KOPT-K1 (cell line): Measurements from ENCODE around the gene GMNN.
A peak's percentile ranks its signal among the peaks of the same experiment; 100 is the strongest.
"Not testable (repeated sequence)": the region's sequence is repeated elsewhere in the genome, so short reads cannot be mapped to it uniquely, and the experiment has no call there.

ENCODE experiments used
- H3K27ac ChIP-seq: fragments of 200-600 bp; sonication (generic); 2 replicates; pipeline ENCODE4 v1.5.1; 2016; ENCODE audit warnings: antibody characterized with exemption, mild to moderate bottlenecking, low read depth, low read length; ENCODE audit not compliant: poor library complexity, severe bottlenecking
- H3K36me3 ChIP-seq: fragments of 200-600 bp; sonication (generic); 2 replicates; pipeline ENCODE4 v1.5.1; 2017; ENCODE audit warnings: antibody characterized with exemption, mild to moderate bottlenecking, low read length, moderate library complexity; ENCODE audit not compliant: insufficient read depth
- H3K9me3 ChIP-seq: fragments of 200-600 bp; sonication (generic); 2 replicates; pipeline ENCODE4 v1.5.1; 2017; ENCODE audit warnings: antibody characterized with exemption, low read length, mild to moderate bottlenecking; ENCODE audit not compliant: insufficient read depth, poor library complexity, severe bottlenecking

GMNN gene

DNA sequence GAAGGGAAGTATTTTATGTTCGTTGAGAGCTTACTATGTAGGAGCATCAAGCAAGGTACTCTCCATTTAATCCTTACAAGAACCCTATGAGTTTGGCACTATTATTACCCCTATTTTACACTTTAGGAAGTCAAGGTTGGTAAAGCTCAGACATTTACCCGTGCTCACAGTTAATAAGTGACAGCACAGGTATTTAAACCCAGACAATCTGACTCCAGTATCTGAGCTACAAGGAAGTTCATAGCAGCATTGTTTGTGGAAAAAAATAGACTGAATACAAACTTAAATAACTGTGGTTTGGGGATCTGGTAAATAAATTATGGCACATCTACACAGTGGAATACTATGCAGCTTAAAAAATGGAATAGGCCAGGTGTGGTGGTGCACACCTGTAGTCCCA lies 21.2 kb upstream of the GMNN start:
- Histone ChIP-seq H3K9me3 (peaks cover 7% of the 10 kb centered on the region), H3K36me3 (no peaks in the 10 kb centered on the region), H3K27ac (no peak overlapping the region)

DNA sequence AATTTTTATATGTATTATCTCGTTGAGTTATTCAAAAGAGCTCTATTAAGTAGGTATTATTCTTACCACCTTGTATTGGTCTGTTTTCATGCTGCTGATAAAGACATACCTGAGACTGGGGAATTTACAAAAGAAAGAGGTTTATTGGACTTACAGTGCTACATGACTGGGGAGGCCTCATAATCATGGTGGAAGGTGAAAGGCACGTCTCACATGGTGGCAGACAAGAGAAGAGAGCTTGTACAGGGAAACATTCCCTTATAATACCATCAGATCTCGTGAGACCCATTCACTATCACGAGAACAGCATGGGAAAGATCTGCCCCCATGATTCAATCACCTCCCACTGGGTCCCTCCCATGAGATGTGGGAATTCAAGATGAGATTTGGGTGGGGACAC lies 20.4 kb upstream of the GMNN start:
- H3K9me3 ChIP-seq, H3K36me3 ChIP-seq: not testable (repeated sequence)

DNA sequence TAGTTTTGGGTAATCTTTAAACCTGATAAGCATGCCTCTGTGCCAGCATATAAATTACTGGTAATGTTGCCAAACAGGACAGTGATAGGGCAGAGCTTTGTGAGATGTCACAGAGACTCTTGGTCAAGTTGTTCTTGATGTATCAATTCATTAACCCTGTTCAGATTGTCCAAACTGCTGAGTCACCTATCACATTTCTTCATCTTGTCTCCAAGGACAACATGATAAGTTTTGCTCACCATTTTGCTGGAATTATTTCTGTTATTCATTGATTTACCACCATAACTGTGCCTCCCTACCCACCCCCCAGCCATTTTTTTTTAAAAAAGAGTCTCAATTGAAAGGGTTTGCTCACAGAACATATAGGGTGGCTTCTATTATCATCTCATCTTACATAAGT lies 19.5 kb upstream of the GMNN start:
- H3K27ac ChIP-seq: no peak overlapping the region
- H3K36me3 ChIP-seq: no peaks in the 10 kb centered on the region

More for the DNA sequence above, 20.4 kb upstream of the GMNN start:
- not testable (repeated sequence) for H3K27ac ChIP-seq

DNA sequence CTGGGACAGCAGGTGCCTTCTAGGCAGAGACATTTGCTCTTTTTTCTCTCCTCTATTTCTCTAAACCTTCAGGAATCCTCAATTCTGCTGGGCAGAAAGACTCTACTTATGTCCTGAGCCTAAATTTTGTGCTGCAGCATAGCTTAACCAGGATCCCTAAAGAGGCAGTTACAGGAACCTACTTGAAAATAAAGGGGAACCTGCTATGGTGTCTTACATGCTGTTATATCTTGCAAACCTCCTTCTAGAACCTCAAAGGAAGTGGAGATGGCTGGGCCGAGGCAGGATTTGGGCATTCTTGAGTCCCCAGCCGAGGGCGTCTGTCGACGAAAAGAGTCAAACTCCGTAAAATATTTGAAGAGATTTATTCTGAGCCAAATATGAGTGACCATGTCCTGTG lies 17.1 kb upstream of the GMNN start:
- Histone ChIP-seq H3K27ac (no peak overlapping the region), H3K9me3 (peaks cover 7% of the 10 kb centered on the region), H3K36me3 (no peaks in the 10 kb centered on the region)

More for the DNA sequence above, 19.5 kb upstream of the GMNN start:
- H3K9me3 ChIP-seq: peaks cover 7% of the 10 kb centered on the region

DNA sequence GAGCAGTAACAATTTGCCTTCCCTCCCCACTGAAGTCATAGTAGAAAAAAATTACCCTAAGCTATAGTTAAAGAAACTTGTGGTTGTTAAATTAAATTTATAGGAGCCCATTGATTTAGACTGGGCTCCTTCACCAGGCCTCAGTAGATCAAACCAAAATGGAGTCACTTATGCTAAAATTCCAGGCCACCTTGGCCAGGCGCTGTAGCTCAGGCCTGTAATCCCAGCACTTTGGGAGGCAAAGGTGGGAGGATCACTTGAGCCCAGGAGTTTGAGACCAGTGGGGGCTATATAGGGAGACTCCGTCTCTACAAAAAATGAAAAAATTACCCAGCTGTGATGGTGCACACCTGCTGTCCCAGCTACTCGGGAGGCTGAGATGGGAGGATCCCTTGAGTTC lies 15.0 kb upstream of the GMNN start:
- H3K36me3 ChIP-seq: no peaks in the 10 kb centered on the region
- no peak overlapping the region for H3K27ac ChIP-seq
- H3K9me3 ChIP-seq: peaks cover under 1% of the 10 kb centered on the region

DNA sequence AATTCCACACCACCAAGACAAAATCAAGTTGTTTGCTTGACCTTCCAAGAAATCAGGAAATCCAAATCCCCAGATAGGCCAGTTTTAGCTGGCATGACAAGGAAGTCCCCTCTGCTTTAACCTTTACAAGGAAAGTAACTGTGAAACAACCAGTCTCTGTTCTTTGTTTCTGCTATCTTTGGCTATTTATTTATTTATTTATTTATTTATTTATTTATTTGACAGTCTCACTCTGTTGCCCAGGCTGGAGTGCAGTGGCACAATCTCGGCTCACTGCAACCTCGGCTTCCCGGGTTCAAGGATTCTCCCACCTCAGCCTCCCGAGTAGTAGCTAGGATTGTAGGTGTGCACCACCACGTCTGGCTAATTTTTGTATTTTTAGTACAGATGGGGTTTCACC lies 14.5 kb upstream of the GMNN start:
- Histone ChIP-seq H3K27ac (no peak overlapping the region), H3K36me3 (no peaks in the 10 kb centered on the region), H3K9me3 (no peaks in the 10 kb centered on the region)

DNA sequence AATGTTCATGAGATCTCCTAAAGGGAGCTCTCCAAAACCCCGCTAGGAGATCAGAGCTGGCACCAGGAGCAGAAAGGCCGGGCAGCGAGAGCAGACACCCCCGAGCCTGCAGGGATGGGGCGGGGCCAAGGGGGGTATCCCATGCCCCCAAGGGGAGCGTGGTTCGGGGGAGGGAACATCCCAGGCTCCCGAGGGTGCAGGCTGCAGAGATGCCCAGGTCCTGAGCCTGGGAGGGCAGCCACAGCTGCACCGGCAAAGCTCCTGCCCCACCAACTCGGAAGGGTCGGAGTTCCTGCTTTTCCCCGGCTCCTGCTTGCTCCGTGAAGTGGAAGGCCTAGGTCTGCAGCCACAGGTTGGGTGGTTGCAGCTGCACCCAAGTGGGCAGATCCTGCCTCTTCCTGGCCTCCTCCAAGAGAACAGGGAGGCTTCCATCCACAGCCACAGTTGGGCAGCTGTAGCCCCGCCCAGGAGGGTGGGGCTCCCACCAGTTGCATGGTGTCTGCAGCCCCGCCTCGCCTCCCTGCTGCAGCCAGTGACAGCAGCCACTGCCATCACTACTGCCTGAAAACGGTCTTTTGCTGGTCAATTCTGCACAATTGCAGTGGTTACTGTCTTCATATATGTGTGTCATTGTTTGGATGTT lies 13.4 kb upstream of the GMNN start:
- no peak overlapping the region for H3K27ac ChIP-seq
- H3K9me3 ChIP-seq: no peaks in the 10 kb centered on the region
- no peaks in the 10 kb centered on the region for H3K36me3 ChIP-seq

DNA sequence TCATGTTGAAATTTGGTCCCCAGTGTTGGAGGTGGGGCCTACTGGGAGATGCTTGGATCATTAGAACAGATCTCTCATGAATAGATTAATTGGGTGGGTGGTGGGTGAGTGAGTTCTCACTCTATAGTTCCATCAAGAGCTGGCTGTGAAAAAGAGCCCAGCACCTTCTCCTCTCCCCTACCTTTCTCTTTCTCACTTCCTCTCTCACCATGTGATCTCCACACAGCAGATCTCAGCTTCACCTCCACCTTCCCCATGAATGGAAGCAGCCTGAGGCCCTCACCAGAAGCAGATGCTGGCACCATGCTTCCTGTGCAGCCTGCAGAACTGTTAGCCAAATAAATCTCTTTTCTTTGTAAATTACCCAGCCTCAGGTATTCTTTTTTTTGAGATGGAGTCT lies 12.9 kb upstream of the GMNN start:
- H3K9me3 ChIP-seq: no peaks in the 10 kb centered on the region
- H3K27ac ChIP-seq: no peak overlapping the region
- no peaks in the 10 kb centered on the region for H3K36me3 ChIP-seq

DNA sequence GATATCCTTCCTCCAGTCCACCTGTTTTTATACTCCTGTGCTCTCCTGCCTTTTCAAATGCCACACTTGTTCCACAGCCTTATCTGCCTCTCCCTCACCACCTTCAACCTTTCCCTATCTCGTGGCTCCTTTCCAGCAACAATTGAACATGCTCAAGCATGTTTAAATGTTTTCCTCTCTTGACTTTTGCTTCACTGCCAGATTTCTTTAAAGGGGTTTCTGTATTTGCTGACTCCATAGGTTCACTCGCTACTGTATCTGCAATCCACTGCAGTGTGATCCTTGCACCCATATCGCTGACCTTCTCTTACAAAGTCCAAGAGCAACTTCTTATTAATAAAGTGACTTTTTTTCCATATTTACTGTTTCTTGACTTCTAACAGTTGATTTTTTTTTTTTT lies 11.2 kb upstream of the GMNN start:
- Histone ChIP-seq H3K27ac (no peak overlapping the region), H3K36me3 (no peaks in the 10 kb centered on the region), H3K9me3 (no peaks in the 10 kb centered on the region)

DNA sequence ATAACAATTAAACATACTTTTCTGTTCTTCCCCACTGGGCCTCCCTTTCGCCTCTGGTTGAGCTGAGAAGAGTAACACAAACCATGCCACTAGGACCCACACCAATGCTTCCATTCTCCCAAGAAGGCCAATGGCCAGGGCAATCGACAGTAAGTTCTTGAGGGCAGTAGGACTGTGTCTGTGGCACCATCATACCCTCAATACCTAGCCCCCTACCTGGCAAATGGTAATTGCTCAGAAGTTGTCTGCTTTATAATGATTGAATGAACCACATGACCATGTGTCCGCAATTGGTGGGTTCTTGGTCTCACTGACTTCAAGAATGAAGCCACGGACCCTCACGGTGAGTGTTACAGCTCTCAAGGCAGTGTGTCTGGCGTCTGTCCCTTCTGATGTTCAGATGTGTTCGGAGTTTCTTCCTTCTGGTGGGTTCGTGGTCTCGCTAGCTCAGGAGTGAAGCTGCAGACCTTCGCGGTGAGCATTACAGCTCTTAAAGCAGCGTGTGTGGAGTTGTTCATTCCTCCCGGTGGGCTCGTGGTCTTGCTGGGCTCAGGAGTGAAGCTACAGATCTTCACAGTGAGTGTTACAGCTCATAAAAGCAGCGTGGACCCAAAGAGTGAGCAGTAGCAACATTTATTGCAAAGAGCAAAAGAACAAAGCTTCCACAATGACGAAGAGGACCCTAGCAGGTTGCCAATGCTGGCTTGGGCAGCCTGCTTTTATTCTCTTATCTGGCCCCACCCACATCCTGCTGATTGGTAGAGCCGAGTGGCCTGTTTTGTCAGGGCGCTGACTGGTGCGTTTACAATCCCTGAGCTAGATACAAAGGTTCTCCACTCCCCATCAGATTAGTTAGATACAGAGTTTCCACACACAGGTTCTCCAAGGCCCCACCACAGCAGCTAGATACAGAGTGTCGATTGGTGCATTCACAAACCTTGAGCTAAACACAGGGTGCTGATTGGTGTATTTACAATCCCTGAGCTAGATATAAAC lies 9.6 kb upstream of the GMNN start:
- H3K9me3 ChIP-seq, H3K36me3 ChIP-seq: not testable (repeated sequence)
- H3K27ac ChIP-seq: peak overlapping the region; percentile 27

DNA sequence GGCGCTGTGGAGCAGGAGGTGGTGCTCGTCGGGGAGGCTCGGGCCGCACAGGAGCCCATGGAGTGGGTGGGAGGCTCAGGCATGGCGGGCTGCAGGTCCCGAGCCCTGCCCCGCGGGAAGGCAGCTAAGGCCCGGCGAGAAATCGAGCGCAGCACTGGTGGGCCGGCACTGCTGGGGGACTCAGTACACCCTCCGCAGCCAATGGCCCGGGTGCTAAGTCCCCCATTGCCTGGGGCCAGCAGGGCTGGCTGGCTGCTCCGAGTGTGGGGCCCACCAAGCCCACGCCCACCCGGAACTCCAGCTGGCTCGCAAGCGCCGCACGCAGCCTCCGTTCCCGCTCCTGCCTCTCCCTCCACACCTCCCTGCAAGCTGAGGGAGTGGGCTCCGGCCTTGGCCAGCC lies 8.8 kb upstream of the GMNN start:
- not testable (repeated sequence) for H3K36me3 ChIP-seq, H3K27ac ChIP-seq, H3K9me3 ChIP-seq

DNA sequence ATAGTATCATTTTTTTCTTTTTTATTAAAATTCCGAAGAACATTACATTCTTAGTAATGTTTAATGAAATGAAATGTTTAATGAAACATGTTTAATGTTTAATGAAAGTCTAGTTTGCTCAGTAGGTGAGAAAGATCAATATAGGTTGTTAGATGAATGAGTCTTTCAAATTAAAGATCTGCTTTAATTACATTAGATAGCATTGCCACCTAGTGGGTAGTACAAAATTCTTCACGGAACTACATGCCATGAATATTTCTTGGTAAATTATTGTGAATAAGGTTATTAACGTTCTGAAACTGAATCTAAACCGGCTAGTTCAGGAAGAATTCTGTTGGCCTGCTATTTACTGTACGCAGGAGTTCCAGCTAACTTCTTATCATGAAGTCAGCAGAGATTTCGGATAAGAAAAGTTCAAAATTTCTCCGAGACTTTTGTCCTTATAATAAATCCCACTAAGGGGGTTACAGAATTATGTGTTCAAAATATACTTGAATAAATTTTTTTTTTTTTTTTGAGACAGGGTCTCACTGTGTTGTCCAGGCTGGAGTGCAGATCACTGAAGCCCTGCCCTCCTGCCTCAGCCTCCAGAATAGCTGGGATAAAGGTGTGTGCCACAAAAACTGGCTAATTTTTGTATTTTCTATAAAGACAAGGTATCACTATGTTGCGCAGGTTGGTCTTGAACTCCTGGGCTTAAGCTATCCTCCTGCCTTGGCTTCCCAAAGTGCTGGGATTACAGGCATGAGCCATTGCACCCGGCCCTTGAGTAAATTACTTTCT lies 7.9 kb upstream of the GMNN start:
- no peak overlapping the region for H3K27ac ChIP-seq
- no peaks in the 10 kb centered on the region for H3K9me3 ChIP-seq
- no peaks in the 10 kb centered on the region for H3K36me3 ChIP-seq

DNA sequence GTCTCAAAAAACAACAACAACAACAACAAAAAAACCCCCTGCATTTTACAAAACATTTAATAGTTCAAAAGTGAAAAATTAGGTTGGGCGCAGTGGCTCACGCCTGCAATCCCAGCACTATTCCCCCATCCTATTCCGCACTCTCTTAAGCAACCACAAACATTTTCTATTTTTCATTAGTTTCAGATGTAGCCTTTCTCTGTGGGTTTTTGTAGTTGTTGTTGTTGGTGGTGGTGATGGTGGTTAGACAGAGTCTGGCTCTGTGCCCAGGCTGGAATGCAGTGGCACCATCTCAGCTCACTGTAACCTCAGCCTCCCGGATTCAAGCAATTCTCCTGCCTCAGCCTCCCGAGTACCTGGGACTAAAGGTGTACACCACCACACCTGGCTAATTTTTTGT lies 6.4 kb upstream of the GMNN start:
- Histone ChIP-seq H3K36me3 (no peaks in the 10 kb centered on the region), H3K27ac (no peak overlapping the region), H3K9me3 (no peaks in the 10 kb centered on the region)

DNA sequence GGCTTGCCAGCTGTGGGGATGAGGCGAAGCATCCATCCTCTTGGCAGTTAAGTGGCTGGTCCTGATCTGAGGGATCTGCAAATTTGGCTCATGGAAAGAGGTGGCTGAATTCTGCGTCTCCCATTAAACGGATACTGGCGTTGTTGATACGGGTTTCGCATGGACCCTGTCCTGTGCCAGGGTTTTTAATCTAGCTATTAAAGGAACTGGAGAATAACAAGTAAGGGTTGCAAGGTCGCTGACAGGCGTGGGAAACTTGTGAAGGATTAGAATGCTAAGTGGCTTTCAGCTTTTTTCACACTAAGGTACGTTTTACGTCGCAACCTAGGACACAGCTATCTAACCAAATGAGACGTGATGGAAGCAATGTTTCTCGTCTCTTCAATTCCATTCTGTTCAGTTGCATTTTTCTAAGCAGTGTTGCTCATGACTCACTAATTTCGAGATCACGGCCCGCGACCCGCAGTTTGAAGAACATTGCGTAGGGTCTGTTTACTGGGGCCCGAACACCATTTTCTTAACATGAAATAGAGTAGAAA lies 852 bp downstream of the GMNN start:
- H3K9me3 ChIP-seq: no peaks in the 10 kb centered on the region
- peaks cover 46% of the 10 kb centered on the region for H3K36me3 ChIP-seq
- peak overlapping the region; percentile 98 for H3K27ac ChIP-seq

DNA sequence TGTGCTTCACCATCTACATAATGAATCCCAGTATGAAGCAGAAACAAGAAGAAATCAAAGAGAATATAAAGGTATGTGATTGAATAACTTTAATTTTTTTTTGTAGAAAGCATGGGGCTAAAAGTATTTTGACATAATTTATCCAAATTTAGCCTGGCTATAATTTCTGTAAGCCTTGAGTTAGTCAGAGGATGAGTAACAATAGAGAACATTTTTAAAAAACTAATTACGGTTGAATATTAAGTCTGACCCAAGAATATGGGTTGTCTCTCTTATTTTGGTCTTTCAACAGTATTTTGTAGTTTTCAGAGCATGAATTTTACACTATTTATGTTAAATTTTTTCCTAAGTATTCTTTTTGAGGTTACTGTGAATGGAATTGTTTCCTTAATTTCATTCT lies 2.5 kb downstream of the GMNN start:
- Histone ChIP-seq H3K9me3 (no peaks in the 10 kb centered on the region), H3K36me3 (peaks cover 63% of the 10 kb centered on the region), H3K27ac (no peak overlapping the region)
